ENCODE results near the gene GRIN3A. TPM values are rescaled to one million over a fixed set of nuclear protein-coding genes. Genes with fewer than 3 reads are reported as not detected.
"Not testable (repeated sequence)": the region's sequence is repeated elsewhere in the genome, so short reads cannot be mapped to it uniquely, and the experiment has no call there.

Gene GRIN3A
- total RNA-seq, 2 donors from 2014 or later: 0.12 to 0.45 TPM

DNA sequence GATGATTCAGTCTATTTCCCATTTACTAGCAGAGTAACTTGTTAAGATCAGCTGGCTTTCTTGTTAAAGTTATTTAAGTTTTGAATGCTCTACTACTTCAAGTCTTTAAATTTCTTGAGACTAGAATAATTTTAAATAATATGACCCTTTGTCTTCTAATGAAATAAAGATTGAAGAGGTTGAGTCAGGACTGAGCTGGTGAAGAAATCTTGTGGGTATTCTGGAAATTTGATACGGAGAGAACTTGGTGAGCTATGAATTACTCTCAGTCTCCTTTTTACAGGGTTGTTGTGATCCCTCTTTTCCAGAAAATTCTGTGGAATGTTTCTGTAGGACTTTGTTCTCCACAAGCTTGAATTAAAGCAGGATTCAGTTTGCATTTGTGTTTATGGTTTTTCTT lies 175.5 kb downstream of the GRIN3A start:
- Histone ChIP-seq H3K4me1 (no peaks in the 10 kb centered on the region), H3K27ac (no peak overlapping the region), H3K27me3 (no peaks in the 10 kb centered on the region), H3K36me3 (peaks cover 5% of the 10 kb centered on the region), H3K9ac (ENCODE audit: low read depth in 2 of 2, low read length in 2 of 2) (no peak overlapping the region), H3K4me3 (no peak overlapping the region), H3K9me3 (no peaks in the 10 kb centered on the region)
- no peak for DNase-seq
- intact Hi-C loops (cut with DNase I): no loop called here
- no peak for TF ChIP-seq CTCF (IDR thresholded peaks at IDR 0.05)

DNA sequence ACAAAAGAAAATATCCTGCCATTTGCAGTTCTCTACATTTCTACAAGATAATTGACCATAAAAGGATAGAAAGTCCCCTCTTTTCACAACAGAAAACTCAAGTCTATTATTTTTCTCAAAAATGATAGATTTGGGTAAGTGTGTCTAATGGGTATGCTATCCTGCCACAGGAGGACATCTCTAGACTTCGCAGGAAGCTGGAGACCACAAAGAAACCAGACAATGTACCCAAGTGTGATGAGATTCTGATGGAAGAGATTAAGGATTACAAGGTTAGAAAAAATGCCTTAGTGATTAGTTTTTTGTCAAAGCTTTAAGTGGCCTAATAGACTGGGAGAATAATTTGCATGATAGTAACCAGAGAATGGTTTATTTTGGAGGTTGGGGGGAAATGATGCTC lies 176.7 kb downstream of the GRIN3A start:
- no peaks in the 10 kb centered on the region for H3K4me1 ChIP-seq
- H3K27ac ChIP-seq: no peak overlapping the region
- no peak overlapping the region for H3K9ac ChIP-seq (ENCODE audit: low read depth in 2 of 2, low read length in 2 of 2)
- H3K9me3 ChIP-seq: no peaks in the 10 kb centered on the region
- H3K27me3 ChIP-seq: no peaks in the 10 kb centered on the region
- DNase-seq: no peak
- peaks cover 7% of the 10 kb centered on the region for H3K36me3 ChIP-seq
- TF ChIP-seq CTCF (IDR thresholded peaks at IDR 0.05): no peak
- no peak overlapping the region for H3K4me3 ChIP-seq
- intact Hi-C loops (cut with DNase I): no loop called here

- H3K4me1 ChIP-seq; intact Hi-C loops (cut with DNase I); H3K4me3 ChIP-seq; H3K9ac ChIP-seq (ENCODE audit: low read depth in 2 of 2, low read length in 2 of 2); H3K9me3 ChIP-seq; DNase-seq; H3K27ac ChIP-seq; H3K27me3 ChIP-seq: not testable (repeated sequence)
- H3K36me3 ChIP-seq: peaks cover 17% of the 10 kb centered on the region
Observed at GRCh38 chr9:101549472-101550098, 188.9 kb downstream of the GRIN3A start.

- DNase-seq: no peak
- H3K4me3 ChIP-seq: no peak overlapping the region
- H3K27me3 ChIP-seq: no peaks in the 10 kb centered on the region
- no peaks in the 10 kb centered on the region for H3K9me3 ChIP-seq
- intact Hi-C loops (cut with DNase I): no loop called here
- H3K36me3 ChIP-seq: peaks cover 12% of the 10 kb centered on the region
- no peak overlapping the region for H3K27ac ChIP-seq
- no peaks in the 10 kb centered on the region for H3K4me1 ChIP-seq
- TF ChIP-seq CTCF (IDR thresholded peaks at IDR 0.05): no peak
- H3K9ac ChIP-seq (ENCODE audit: low read depth in 2 of 2, low read length in 2 of 2): no peak overlapping the region
Observed at GRCh38 chr9:101543098-101543735, 195.2 kb downstream of the GRIN3A start.

- Histone ChIP-seq H3K9ac (ENCODE audit: low read depth in 2 of 2, low read length in 2 of 2) (no peak overlapping the region), H3K4me1 (no peaks in the 10 kb centered on the region), H3K27me3 (no peaks in the 10 kb centered on the region), H3K4me3 (no peak overlapping the region), H3K9me3 (no peaks in the 10 kb centered on the region), H3K36me3 (peaks cover 3% of the 10 kb centered on the region), H3K27ac (no peak overlapping the region)
- DNase-seq: no peak
- intact Hi-C loops (cut with DNase I): no loop called here
- TF ChIP-seq CTCF (IDR thresholded peaks at IDR 0.05): no peak
Observed at GRCh38 chr9:101540069-101540468, 198.4 kb downstream of the GRIN3A start.

DNA sequence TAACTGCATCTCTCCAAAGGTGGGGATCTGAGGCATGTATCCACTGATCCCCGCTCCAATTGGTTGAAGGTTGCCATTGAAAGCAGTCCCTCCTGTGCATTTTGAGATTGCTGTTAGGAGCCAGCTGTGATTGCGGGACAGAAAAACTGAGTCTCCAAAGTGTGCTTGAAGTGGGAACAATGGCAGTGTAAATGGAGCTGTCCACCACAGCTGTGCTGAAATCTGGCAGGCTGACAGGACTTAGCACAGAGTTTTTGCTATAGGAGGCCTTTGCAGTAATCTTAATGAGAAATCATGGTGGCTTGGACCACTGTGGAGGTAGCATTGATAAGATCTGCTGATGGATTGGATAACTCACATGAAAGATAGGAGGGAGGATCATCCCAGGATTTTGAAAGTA lies 201.5 kb downstream of the GRIN3A start:
- intact Hi-C loops (cut with DNase I): no loop called here
- H3K36me3 ChIP-seq: no peaks in the 10 kb centered on the region

More for the DNA sequence above, 201.5 kb downstream of the GRIN3A start:
- H3K27me3 ChIP-seq: no peaks in the 10 kb centered on the region
- H3K4me3 ChIP-seq: no peak overlapping the region
- no peaks in the 10 kb centered on the region for H3K9me3 ChIP-seq
- TF ChIP-seq CTCF (IDR thresholded peaks at IDR 0.05): no peak
- DNase-seq: no peak
- no peak overlapping the region for H3K27ac ChIP-seq
- peaks cover 6% of the 10 kb centered on the region for H3K4me1 ChIP-seq
- H3K9ac ChIP-seq (ENCODE audit: low read depth in 2 of 2, low read length in 2 of 2): no peak overlapping the region

All from colonic mucosa (tissue), 4 donors.